ENCODE data around the gene INAFM2. TPM values are rescaled to one million over a fixed set of nuclear protein-coding genes. Genes with fewer than 3 reads are reported as not detected.

The INAFM2 gene
- total and polyA plus RNA-seq, 2 experiments from 2014 or later = 13.7 to 19.5 TPM

GRCh38 chr15:40287968-40288367 lies 35.5 kb upstream of the INAFM2 start:
- H4K20me1 ChIP-seq (ENCODE audit: insufficient read depth, poor library complexity, severe bottlenecking) = no peaks in the 10 kb centered on the region
- no peak overlapping the region for H3K27ac ChIP-seq
- H3K9me3 ChIP-seq (ENCODE audit: low read depth) = no peaks in the 10 kb centered on the region
- no peaks in the 10 kb centered on the region for H3K36me3 ChIP-seq (replicated peaks; ENCODE audit: insufficient read depth, low read depth)
- no peak overlapping the region for H2AFZ ChIP-seq
- TF ChIP-seq EZH2 (IDR thresholded peaks at IDR 0.05; ENCODE audit: borderline replicate concordance) (no peak), EZH2phosphoT487 (IDR thresholded peaks at IDR 0.05; ENCODE audit: low read depth, severe bottlenecking, unreplicated experiment) (no peak)
- TF ChIP-seq, protein P1, sequence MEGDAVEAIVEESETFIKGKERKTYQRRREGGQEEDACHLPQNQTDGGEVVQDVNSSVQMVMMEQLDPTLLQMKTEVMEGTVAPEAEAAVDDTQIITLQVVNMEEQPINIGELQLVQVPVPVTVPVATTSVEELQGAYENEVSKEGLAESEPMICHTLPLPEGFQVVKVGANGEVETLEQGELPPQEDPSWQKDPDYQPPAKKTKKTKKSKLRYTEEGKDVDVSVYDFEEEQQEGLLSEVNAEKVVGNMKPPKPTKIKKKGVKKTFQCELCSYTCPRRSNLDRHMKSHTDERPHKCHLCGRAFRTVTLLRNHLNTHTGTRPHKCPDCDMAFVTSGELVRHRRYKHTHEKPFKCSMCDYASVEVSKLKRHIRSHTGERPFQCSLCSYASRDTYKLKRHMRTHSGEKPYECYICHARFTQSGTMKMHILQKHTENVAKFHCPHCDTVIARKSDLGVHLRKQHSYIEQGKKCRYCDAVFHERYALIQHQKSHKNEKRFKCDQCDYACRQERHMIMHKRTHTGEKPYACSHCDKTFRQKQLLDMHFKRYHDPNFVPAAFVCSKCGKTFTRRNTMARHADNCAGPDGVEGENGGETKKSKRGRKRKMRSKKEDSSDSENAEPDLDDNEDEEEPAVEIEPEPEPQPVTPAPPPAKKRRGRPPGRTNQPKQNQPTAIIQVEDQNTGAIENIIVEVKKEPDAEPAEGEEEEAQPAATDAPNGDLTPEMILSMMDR (IDR thresholded peaks at IDR 0.05; ENCODE audit: poor library complexity) = no peak
- peaks cover 36% of the 10 kb centered on the region for H3K4me1 ChIP-seq (ENCODE audit: insufficient read depth)
- no peak for DNase-seq (ENCODE audit: low spot score)
- H3K9me2 ChIP-seq (replicated peaks; ENCODE audit: insufficient read depth) = no peaks in the 10 kb centered on the region
- peaks cover 51% of the 10 kb centered on the region for H3K27me3 ChIP-seq
- WGBS (ENCODE audit: low lambda C conversion rate, missing lambda C conversion rate) = 73% methylated on average over 4 of the region's 4 CpGs
- no peak overlapping the region for H3K4me2 ChIP-seq
- H3K4me3 ChIP-seq = no peak overlapping the region
- no peaks in the 10 kb centered on the region for H3K79me2 ChIP-seq

GRCh38 chr15:40289140-40289775 lies 34.2 kb upstream of the INAFM2 start:
- Histone ChIP-seq H4K20me1 (ENCODE audit: insufficient read depth, poor library complexity, severe bottlenecking) (no peaks in the 10 kb centered on the region), H3K4me2 (no peak overlapping the region), H3K36me3 (replicated peaks; ENCODE audit: insufficient read depth, low read depth) (no peaks in the 10 kb centered on the region), H3K4me1 (ENCODE audit: insufficient read depth) (peaks cover 28% of the 10 kb centered on the region), H2AFZ (no peak overlapping the region), H3K9me3 (ENCODE audit: low read depth) (no peaks in the 10 kb centered on the region), H3K79me2 (no peaks in the 10 kb centered on the region), H3K27me3 (peaks cover 47% of the 10 kb centered on the region), H3K27ac (no peak overlapping the region), H3K9me2 (replicated peaks; ENCODE audit: insufficient read depth) (no peaks in the 10 kb centered on the region), H3K4me3 (no peak overlapping the region)
- no peak for DNase-seq (ENCODE audit: low spot score)
- 90% methylated on average over 6 of the region's 6 CpGs for WGBS (ENCODE audit: low lambda C conversion rate, missing lambda C conversion rate)
- TF ChIP-seq EZH2 (IDR thresholded peaks at IDR 0.05; ENCODE audit: borderline replicate concordance) = no peak
- no peak for TF ChIP-seq EZH2phosphoT487 (IDR thresholded peaks at IDR 0.05; ENCODE audit: low read depth, severe bottlenecking, unreplicated experiment)
- TF ChIP-seq, protein P1 (IDR thresholded peaks at IDR 0.05; ENCODE audit: poor library complexity) = no peak

DNA sequence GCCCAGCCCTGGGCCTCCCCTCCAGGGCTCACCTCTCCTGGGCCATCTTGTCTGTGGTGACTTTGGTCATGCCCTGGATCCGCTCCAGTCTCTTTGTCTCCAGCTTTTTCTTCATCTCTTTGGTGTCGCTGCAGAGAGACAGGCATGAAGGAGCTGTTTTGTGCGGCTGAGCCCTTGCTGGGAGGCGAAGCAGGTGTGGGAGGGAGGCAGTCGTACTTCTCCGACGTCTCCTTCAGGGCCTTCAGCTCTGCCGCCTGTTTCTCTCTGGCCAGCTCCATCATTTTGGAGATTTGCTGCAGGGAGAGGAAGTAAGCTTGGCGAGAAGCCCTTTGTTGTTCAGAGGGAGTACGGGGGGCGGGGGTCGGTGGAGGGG lies 33.0 kb upstream of the INAFM2 start:
- Histone ChIP-seq H4K20me1 (ENCODE audit: insufficient read depth, poor library complexity, severe bottlenecking) (no peaks in the 10 kb centered on the region), H2AFZ (no peak overlapping the region), H3K4me2 (peak overlapping the region; percentile 96), H3K9me3 (ENCODE audit: low read depth) (no peaks in the 10 kb centered on the region), H3K79me2 (no peaks in the 10 kb centered on the region), H3K4me1 (ENCODE audit: insufficient read depth) (peaks cover 20% of the 10 kb centered on the region), H3K27ac (no peak overlapping the region), H3K27me3 (peaks cover 45% of the 10 kb centered on the region), H3K36me3 (replicated peaks; ENCODE audit: insufficient read depth, low read depth) (no peaks in the 10 kb centered on the region), H3K4me3 (no peak overlapping the region), H3K9me2 (replicated peaks; ENCODE audit: insufficient read depth) (no peaks in the 10 kb centered on the region)
- WGBS (ENCODE audit: low lambda C conversion rate, missing lambda C conversion rate) = 40% methylated on average over 8 of the region's 12 CpGs
- DNase-seq (ENCODE audit: low spot score) = no peak
- no peak for TF ChIP-seq EZH2 (IDR thresholded peaks at IDR 0.05; ENCODE audit: borderline replicate concordance)
- TF ChIP-seq, protein P1 (IDR thresholded peaks at IDR 0.05; ENCODE audit: poor library complexity) = no peak
- TF ChIP-seq EZH2phosphoT487 (IDR thresholded peaks at IDR 0.05; ENCODE audit: low read depth, severe bottlenecking, unreplicated experiment) = no peak

Data from hepatocyte (in vitro differentiated cells).